Testis (tissue), 2 donors: ENCODE data around the gene PRKX.

Experiments
- CTCF ChIP-seq, 3 experiments: fragments of 450-650 bp in 2 of 3; fragments of 200-600 bp in 1 of 3; sonication (generic) in 1 of 3; IDR thresholded peaks; one replicate each; pipeline ENCODE4 v1.5.1; 2016 to 2019; ENCODE audit warnings: antibody characterized with exemption in 3 of 3, mild to moderate bottlenecking in 2 of 3, moderate library complexity in 1 of 3
- POLR2A ChIP-seq: fragments of 450-650 bp; IDR thresholded peaks from one replicate; pipeline ENCODE4 v1.6.1; 2017; ENCODE audit warnings: antibody characterized with exemption, mild to moderate bottlenecking, moderate library complexity

GRCh38 chrX:3627594-3627993 is 85.9 kb downstream of the PRKX start:
- TF ChIP-seq CTCF (IDR thresholded peaks at IDR 0.05), result no peak
- no peak for TF ChIP-seq POLR2A
